ENCODE measurements around the gene SVOP.

- TF ChIP-seq POLR2AphosphoS5 (IDR thresholded peaks at IDR 0.05; ENCODE audit: low read depth) (no peak), EZH2phosphoT487 (IDR thresholded peaks at IDR 0.05; ENCODE audit: unreplicated experiment) (no peak), CTCF (conservative IDR thresholded peaks at IDR 0.05; ENCODE audit: low read depth in 2 of 2) (no peak), EZH2 (IDR thresholded peaks at IDR 0.05; ENCODE audit: low read depth, unreplicated experiment) (no peak), REST (IDR thresholded peaks at IDR 0.05; ENCODE audit: unreplicated experiment) (no peak), CREB1 (CRISPR knock-in tag; IDR thresholded peaks at IDR 0.05; ENCODE audit: low read depth) (no peak), JUNB (IDR thresholded peaks at IDR 0.05; ENCODE audit: unreplicated experiment) (no peak), ZNF462 (CRISPR knock-in tag; IDR thresholded peaks at IDR 0.05) (no peak), ZNF114 (CRISPR knock-in tag; IDR thresholded peaks at IDR 0.05) (no peak)
- TF ChIP-seq, protein P1, sequence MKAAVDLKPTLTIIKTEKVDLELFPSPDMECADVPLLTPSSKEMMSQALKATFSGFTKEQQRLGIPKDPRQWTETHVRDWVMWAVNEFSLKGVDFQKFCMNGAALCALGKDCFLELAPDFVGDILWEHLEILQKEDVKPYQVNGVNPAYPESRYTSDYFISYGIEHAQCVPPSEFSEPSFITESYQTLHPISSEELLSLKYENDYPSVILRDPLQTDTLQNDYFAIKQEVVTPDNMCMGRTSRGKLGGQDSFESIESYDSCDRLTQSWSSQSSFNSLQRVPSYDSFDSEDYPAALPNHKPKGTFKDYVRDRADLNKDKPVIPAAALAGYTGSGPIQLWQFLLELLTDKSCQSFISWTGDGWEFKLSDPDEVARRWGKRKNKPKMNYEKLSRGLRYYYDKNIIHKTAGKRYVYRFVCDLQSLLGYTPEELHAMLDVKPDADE (IDR thresholded peaks at IDR 0.05) = no peak
Measured at GRCh38 chr12:108912361-108912760, 108.5 kb downstream of the SVOP start.

All from GM23338 (cell line).